NCI-H1048 (cell line): ENCODE results near the gene TRIM24.

Source experiments
- DNase-seq: peaks from one replicate; lab custom pipeline; 2025; lab: John Stamatoyannopoulos, UW

The TRIM24 gene

GRCh38 chr7:138625849-138626230 is 165.8 kb downstream of the TRIM24 start:
- DNase-seq: no peak

GRCh38 chr7:138626846-138627245 is 166.8 kb downstream of the TRIM24 start:
- DNase-seq: no peak

- no peak for DNase-seq
Measured at GRCh38 chr7:138627361-138627760, 167.3 kb downstream of the TRIM24 start.

- no peak for DNase-seq
Measured at GRCh38 chr7:138630059-138630610, 170.1 kb downstream of the TRIM24 start.

- DNase-seq: no peak
Measured at GRCh38 chr7:138632384-138632783, 172.3 kb downstream of the TRIM24 start.

GRCh38 chr7:138632826-138633602 is 173.0 kb downstream of the TRIM24 start:
- no peak for DNase-seq
